Parathyroid adenoma (tissue), 2 donors: Measurements from ENCODE around the gene TCF4.

Experiments
- H2AFZ ChIP-seq: fragments of 300-600 bp; sonication (generic); one replicate; pipeline ENCODE4 v1.7.0; 2017; ENCODE audit warnings: antibody characterized with exemption, mild to moderate bottlenecking
- H3K27ac ChIP-seq: fragments of 300-600 bp; sonication (generic); one replicate; pipeline ENCODE4 v1.7.0; 2017
- H3K27me3 ChIP-seq: fragments of 300-600 bp; sonication (generic); one replicate; pipeline ENCODE4 v1.7.0; 2017; ENCODE audit warnings: low read length; ENCODE audit not compliant: control insufficient read depth, insufficient read depth
- H3K36me3 ChIP-seq: fragments of 300-600 bp; sonication (generic); one replicate; pipeline ENCODE4 v1.7.0; 2017; ENCODE audit warnings: low read length; ENCODE audit not compliant: control insufficient read depth, insufficient read depth
- H3K4me1 ChIP-seq: fragments of 300-600 bp; sonication (generic); one replicate; pipeline ENCODE4 v1.7.0; 2017; ENCODE audit warnings: control low read depth
- H3K4me2 ChIP-seq: fragments of 300-600 bp; sonication (generic); one replicate; pipeline ENCODE4 v1.7.0; 2017; ENCODE audit warnings: low read length
- H3K4me3 ChIP-seq: fragments of 300-600 bp; sonication (generic); one replicate; pipeline ENCODE4 v1.7.0; 2017; ENCODE audit warnings: low read depth, low read length
- H3K79me2 ChIP-seq: fragments of 300-600 bp; sonication (generic); one replicate; pipeline ENCODE4 v1.7.0; 2017; ENCODE audit warnings: control low read depth
- H3K9ac ChIP-seq: fragments of 300-600 bp; sonication (generic); one replicate; pipeline ENCODE4 v1.7.0; 2017; ENCODE audit warnings: mild to moderate bottlenecking
- H3K9me3 ChIP-seq: fragments of 300-600 bp; sonication (generic); one replicate; pipeline ENCODE4 v1.7.0; 2017; ENCODE audit warnings: low read length; ENCODE audit not compliant: control insufficient read depth
- CTCF ChIP-seq: fragments of 300-600 bp; sonication (generic); IDR thresholded peaks from one replicate; pipeline ENCODE4 v1.7.0; 2017; ENCODE audit warnings: antibody characterized with exemption, mild to moderate bottlenecking
- donor health status: primary hyperparathyroidism.

Gene TCF4

GRCh38 chr18:55432307-55433040, 155.5 kb downstream of the TCF4 start:
- no peaks in the 10 kb centered on the region for H3K36me3 ChIP-seq
- no peaks in the 10 kb centered on the region for H3K9me3 ChIP-seq
- no peak overlapping the region for H3K27ac ChIP-seq
- no peaks in the 10 kb centered on the region for H3K4me1 ChIP-seq
- H3K4me3 ChIP-seq: no peak overlapping the region
- no peak for TF ChIP-seq CTCF
- H3K4me2 ChIP-seq: no peak overlapping the region
- H3K79me2 ChIP-seq: no peaks in the 10 kb centered on the region
- H3K9ac ChIP-seq: no peak overlapping the region
- H3K27me3 ChIP-seq: no peaks in the 10 kb centered on the region
- no peak overlapping the region for H2AFZ ChIP-seq

- no peak overlapping the region for H3K4me2 ChIP-seq
Measured at GRCh38 chr18:55430026-55430425, 158.0 kb downstream of the TCF4 start.

GRCh38 chr18:55427951-55428350, 160.0 kb downstream of the TCF4 start:
- no peak overlapping the region for H3K4me2 ChIP-seq
- H3K36me3 ChIP-seq: no peaks in the 10 kb centered on the region

More at GRCh38 chr18:55430026-55430425, 158.0 kb downstream of the TCF4 start:
- TF ChIP-seq CTCF: no peak
- H3K9me3 ChIP-seq: no peaks in the 10 kb centered on the region
- H3K36me3 ChIP-seq: no peaks in the 10 kb centered on the region
- H3K79me2 ChIP-seq: no peaks in the 10 kb centered on the region
- H3K4me1 ChIP-seq: no peaks in the 10 kb centered on the region
- H3K4me3 ChIP-seq: no peak overlapping the region
- H2AFZ ChIP-seq: no peak overlapping the region
- no peak overlapping the region for H3K9ac ChIP-seq
- H3K27ac ChIP-seq: no peak overlapping the region
- H3K27me3 ChIP-seq: no peaks in the 10 kb centered on the region

GRCh38 chr18:55425698-55426097, 162.3 kb downstream of the TCF4 start:
- no peak overlapping the region for H3K4me2 ChIP-seq

More at GRCh38 chr18:55427951-55428350, 160.0 kb downstream of the TCF4 start:
- Histone ChIP-seq H3K27me3 (no peaks in the 10 kb centered on the region), H3K9me3 (no peaks in the 10 kb centered on the region), H2AFZ (no peak overlapping the region), H3K4me1 (no peaks in the 10 kb centered on the region), H3K4me3 (no peak overlapping the region), H3K27ac (no peak overlapping the region), H3K9ac (no peak overlapping the region), H3K79me2 (no peaks in the 10 kb centered on the region)
- no peak for TF ChIP-seq CTCF

More at GRCh38 chr18:55425698-55426097, 162.3 kb downstream of the TCF4 start:
- Histone ChIP-seq H3K4me1 (no peaks in the 10 kb centered on the region), H3K4me3 (no peak overlapping the region), H3K9ac (no peak overlapping the region), H3K27ac (no peak overlapping the region), H3K79me2 (no peaks in the 10 kb centered on the region), H3K27me3 (no peaks in the 10 kb centered on the region), H3K36me3 (no peaks in the 10 kb centered on the region), H2AFZ (no peak overlapping the region), H3K9me3 (no peaks in the 10 kb centered on the region)
- no peak for TF ChIP-seq CTCF
